ENCODE data around the gene POGLUT3.

GRCh38 chr11:108534274-108534882, 36.2 kb upstream of the POGLUT3 start:
- TF ChIP-seq CTCF (IDR thresholded peaks at IDR 0.05; ENCODE audit: insufficient read depth, low read length), result no peak
- TF ChIP-seq, protein P1, sequence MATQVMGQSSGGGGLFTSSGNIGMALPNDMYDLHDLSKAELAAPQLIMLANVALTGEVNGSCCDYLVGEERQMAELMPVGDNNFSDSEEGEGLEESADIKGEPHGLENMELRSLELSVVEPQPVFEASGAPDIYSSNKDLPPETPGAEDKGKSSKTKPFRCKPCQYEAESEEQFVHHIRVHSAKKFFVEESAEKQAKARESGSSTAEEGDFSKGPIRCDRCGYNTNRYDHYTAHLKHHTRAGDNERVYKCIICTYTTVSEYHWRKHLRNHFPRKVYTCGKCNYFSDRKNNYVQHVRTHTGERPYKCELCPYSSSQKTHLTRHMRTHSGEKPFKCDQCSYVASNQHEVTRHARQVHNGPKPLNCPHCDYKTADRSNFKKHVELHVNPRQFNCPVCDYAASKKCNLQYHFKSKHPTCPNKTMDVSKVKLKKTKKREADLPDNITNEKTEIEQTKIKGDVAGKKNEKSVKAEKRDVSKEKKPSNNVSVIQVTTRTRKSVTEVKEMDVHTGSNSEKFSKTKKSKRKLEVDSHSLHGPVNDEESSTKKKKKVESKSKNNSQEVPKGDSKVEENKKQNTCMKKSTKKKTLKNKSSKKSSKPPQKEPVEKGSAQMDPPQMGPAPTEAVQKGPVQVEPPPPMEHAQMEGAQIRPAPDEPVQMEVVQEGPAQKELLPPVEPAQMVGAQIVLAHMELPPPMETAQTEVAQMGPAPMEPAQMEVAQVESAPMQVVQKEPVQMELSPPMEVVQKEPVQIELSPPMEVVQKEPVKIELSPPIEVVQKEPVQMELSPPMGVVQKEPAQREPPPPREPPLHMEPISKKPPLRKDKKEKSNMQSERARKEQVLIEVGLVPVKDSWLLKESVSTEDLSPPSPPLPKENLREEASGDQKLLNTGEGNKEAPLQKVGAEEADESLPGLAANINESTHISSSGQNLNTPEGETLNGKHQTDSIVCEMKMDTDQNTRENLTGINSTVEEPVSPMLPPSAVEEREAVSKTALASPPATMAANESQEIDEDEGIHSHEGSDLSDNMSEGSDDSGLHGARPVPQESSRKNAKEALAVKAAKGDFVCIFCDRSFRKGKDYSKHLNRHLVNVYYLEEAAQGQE (IDR thresholded peaks at IDR 0.05; ENCODE audit: insufficient replicate concordance, low read depth), result no peak
- no peak for TF ChIP-seq POLR2AphosphoS5 (IDR thresholded peaks at IDR 0.05; ENCODE audit: low read depth)
